ENCODE measurements around the gene VTN. TPM values are rescaled to one million over a fixed set of nuclear protein-coding genes. Genes with fewer than 3 reads are reported as not detected.

The VTN gene
- total and polyA plus RNA-seq, 2 experiments from 2014 or later: 0.16 TPM; not detected in 1

DNA sequence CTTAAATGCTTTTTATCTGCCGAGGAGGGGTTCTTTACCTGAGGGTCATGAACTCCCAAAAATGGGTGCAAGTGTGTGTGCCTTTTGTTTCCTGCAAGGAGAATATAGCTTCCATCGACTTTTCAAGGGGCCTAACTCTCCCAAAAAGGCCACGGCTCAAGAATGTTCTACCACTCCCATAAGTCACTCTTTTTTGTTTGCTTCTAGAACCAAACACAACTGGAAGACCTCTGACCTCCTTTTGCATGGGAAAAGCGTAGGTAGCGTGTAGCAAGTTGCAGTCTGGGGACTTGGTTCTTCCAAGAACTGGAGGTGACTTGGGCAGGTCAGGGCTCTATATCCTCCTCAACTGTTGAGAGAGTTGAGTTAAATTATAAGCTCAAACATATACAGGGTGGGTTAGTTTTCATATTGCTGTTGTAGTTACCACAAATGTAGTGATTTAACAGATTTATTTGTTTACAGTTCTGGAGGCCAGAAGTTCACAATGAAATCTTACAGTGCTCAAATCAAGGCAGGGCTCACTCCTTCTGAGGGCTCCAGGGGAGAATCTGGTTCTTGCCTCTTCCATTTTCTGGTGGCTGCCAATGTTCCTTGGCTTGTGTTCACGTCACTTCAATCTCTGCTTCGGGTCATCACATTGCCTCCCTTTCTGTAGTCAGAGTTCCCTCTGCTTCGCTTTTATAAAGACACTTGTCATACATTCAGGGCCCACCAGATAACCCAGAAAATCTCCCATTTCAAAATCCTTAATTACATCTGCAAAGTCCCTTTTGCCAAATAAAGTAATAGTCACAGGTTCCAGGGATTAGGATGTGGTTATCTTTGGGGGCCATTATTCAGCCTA, 49.7 kb downstream of the VTN start:
- Histone ChIP-seq H4K20me1 (replicated peaks; ENCODE audit: insufficient read depth) (peaks cover 52% of the 10 kb centered on the region), H3K27ac (ENCODE audit: low read depth) (peak overlapping the region; percentile 66; the same call in 1 of the 2 replicates), H3F3A (replicated peaks; ENCODE audit: low read depth) (peaks cover 5% of the 10 kb centered on the region; the same call in 1 of the 2 replicates), H3K4me2 (peak overlapping the region; percentile 94), H3K4me1 (ENCODE audit: insufficient read depth) (peaks cover 50% of the 10 kb centered on the region), H3K79me2 (replicated peaks; ENCODE audit: insufficient read depth) (peaks cover 63% of the 10 kb centered on the region), H2AFZ (no peak overlapping the region), H3K27me3 (ENCODE audit: insufficient read depth) (no peaks in the 10 kb centered on the region), H3K9me2 (ENCODE audit: insufficient read depth) (no peaks in the 10 kb centered on the region), H3K4me3 (peak overlapping the region; percentile 80), H3K36me3 (ENCODE audit: insufficient read depth) (no peaks in the 10 kb centered on the region)
- DNase-seq (ENCODE audit: low spot score) (no peak), ATAC-seq (no peak)
- TF ChIP-seq, protein P1, sequence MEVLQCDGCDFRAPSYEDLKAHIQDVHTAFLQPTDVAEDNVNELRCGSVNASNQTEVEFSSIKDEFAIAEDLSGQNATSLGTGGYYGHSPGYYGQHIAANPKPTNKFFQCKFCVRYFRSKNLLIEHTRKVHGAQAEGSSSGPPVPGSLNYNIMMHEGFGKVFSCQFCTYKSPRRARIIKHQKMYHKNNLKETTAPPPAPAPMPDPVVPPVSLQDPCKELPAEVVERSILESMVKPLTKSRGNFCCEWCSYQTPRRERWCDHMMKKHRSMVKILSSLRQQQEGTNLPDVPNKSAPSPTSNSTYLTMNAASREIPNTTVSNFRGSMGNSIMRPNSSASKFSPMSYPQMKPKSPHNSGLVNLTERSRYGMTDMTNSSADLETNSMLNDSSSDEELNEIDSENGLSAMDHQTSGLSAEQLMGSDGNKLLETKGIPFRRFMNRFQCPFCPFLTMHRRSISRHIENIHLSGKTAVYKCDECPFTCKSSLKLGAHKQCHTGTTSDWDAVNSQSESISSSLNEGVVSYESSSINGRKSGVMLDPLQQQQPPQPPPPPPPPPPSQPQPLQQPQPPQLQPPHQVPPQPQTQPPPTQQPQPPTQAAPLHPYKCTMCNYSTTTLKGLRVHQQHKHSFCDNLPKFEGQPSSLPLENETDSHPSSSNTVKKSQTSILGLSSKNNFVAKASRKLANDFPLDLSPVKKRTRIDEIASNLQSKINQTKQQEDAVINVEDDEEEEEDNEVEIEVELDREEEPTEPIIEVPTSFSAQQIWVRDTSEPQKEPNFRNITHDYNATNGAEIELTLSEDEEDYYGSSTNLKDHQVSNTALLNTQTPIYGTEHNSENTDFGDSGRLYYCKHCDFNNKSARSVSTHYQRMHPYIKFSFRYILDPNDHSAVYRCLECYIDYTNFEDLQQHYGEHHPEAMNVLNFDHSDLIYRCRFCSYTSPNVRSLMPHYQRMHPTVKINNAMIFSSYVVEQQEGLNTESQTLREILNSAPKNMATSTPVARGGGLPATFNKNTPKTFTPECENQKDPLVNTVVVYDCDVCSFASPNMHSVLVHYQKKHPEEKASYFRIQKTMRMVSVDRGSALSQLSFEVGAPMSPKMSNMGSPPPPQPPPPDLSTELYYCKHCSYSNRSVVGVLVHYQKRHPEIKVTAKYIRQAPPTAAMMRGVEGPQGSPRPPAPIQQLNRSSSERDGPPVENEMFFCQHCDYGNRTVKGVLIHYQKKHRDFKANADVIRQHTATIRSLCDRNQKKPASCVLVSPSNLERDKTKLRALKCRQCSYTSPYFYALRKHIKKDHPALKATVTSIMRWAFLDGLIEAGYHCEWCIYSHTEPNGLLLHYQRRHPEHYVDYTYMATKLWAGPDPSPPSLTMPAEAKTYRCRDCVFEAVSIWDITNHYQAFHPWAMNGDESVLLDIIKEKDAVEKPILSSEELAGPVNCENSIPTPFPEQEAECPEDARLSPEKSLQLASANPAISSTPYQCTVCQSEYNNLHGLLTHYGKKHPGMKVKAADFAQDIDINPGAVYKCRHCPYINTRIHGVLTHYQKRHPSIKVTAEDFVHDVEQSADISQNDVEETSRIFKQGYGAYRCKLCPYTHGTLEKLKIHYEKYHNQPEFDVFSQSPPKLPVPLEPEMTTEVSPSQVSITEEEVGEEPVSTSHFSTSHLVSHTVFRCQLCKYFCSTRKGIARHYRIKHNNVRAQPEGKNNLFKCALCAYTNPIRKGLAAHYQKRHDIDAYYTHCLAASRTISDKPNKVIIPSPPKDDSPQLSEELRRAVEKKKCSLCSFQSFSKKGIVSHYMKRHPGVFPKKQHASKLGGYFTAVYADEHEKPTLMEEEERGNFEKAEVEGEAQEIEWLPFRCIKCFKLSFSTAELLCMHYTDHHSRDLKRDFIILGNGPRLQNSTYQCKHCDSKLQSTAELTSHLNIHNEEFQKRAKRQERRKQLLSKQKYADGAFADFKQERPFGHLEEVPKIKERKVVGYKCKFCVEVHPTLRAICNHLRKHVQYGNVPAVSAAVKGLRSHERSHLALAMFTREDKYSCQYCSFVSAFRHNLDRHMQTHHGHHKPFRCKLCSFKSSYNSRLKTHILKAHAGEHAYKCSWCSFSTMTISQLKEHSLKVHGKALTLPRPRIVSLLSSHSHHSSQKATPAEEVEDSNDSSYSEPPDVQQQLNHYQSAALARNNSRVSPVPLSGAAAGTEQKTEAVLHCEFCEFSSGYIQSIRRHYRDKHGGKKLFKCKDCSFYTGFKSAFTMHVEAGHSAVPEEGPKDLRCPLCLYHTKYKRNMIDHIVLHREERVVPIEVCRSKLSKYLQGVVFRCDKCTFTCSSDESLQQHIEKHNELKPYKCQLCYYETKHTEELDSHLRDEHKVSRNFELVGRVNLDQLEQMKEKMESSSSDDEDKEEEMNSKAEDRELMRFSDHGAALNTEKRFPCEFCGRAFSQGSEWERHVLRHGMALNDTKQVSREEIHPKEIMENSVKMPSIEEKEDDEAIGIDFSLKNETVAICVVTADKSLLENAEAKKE (CRISPR knock-in tag; IDR thresholded peaks at IDR 0.05): no peak
- TF ChIP-seq JUNB (IDR thresholded peaks at IDR 0.05; ENCODE audit: unreplicated experiment) (no peak), NANOG (IDR thresholded peaks at IDR 0.05; ENCODE audit: borderline replicate concordance) (no peak), ZNF331 (CRISPR knock-in tag; IDR thresholded peaks at IDR 0.05; ENCODE audit: low read depth) (no peak), EZH2 (IDR thresholded peaks at IDR 0.05; ENCODE audit: low read depth, unreplicated experiment) (no peak), EZH2phosphoT487 (IDR thresholded peaks at IDR 0.05; ENCODE audit: unreplicated experiment) (no peak), POLR2AphosphoS5 (IDR thresholded peaks at IDR 0.05; ENCODE audit: low read depth) (no peak), CREB1 (CRISPR knock-in tag; IDR thresholded peaks at IDR 0.05; ENCODE audit: low read depth) (no peak), STAT1 (IDR thresholded peaks at IDR 0.05; ENCODE audit: unreplicated experiment) (no peak)
- TF ChIP-seq, protein P2, sequence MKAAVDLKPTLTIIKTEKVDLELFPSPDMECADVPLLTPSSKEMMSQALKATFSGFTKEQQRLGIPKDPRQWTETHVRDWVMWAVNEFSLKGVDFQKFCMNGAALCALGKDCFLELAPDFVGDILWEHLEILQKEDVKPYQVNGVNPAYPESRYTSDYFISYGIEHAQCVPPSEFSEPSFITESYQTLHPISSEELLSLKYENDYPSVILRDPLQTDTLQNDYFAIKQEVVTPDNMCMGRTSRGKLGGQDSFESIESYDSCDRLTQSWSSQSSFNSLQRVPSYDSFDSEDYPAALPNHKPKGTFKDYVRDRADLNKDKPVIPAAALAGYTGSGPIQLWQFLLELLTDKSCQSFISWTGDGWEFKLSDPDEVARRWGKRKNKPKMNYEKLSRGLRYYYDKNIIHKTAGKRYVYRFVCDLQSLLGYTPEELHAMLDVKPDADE (IDR thresholded peaks at IDR 0.05): no peak
- TF ChIP-seq, protein P3, sequence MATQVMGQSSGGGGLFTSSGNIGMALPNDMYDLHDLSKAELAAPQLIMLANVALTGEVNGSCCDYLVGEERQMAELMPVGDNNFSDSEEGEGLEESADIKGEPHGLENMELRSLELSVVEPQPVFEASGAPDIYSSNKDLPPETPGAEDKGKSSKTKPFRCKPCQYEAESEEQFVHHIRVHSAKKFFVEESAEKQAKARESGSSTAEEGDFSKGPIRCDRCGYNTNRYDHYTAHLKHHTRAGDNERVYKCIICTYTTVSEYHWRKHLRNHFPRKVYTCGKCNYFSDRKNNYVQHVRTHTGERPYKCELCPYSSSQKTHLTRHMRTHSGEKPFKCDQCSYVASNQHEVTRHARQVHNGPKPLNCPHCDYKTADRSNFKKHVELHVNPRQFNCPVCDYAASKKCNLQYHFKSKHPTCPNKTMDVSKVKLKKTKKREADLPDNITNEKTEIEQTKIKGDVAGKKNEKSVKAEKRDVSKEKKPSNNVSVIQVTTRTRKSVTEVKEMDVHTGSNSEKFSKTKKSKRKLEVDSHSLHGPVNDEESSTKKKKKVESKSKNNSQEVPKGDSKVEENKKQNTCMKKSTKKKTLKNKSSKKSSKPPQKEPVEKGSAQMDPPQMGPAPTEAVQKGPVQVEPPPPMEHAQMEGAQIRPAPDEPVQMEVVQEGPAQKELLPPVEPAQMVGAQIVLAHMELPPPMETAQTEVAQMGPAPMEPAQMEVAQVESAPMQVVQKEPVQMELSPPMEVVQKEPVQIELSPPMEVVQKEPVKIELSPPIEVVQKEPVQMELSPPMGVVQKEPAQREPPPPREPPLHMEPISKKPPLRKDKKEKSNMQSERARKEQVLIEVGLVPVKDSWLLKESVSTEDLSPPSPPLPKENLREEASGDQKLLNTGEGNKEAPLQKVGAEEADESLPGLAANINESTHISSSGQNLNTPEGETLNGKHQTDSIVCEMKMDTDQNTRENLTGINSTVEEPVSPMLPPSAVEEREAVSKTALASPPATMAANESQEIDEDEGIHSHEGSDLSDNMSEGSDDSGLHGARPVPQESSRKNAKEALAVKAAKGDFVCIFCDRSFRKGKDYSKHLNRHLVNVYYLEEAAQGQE (IDR thresholded peaks at IDR 0.05; ENCODE audit: unreplicated experiment): no peak
- TF ChIP-seq, protein P4, sequence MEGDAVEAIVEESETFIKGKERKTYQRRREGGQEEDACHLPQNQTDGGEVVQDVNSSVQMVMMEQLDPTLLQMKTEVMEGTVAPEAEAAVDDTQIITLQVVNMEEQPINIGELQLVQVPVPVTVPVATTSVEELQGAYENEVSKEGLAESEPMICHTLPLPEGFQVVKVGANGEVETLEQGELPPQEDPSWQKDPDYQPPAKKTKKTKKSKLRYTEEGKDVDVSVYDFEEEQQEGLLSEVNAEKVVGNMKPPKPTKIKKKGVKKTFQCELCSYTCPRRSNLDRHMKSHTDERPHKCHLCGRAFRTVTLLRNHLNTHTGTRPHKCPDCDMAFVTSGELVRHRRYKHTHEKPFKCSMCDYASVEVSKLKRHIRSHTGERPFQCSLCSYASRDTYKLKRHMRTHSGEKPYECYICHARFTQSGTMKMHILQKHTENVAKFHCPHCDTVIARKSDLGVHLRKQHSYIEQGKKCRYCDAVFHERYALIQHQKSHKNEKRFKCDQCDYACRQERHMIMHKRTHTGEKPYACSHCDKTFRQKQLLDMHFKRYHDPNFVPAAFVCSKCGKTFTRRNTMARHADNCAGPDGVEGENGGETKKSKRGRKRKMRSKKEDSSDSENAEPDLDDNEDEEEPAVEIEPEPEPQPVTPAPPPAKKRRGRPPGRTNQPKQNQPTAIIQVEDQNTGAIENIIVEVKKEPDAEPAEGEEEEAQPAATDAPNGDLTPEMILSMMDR (conservative IDR thresholded peaks at IDR 0.05; ENCODE audit: low read depth in 2 of 2): no peak
- H3K36me3 Mint-ChIP-seq (ENCODE audit: low read depth): peaks cover 33% of the 10 kb centered on the region
- peaks cover 47% of the 10 kb centered on the region for H3K4me1 Mint-ChIP-seq
- peak overlapping the region; percentile 49 for H3K27ac Mint-ChIP-seq
- peaks cover 19% of the 10 kb centered on the region for H3K27me3 Mint-ChIP-seq (ENCODE audit: insufficient read depth, low read depth, poor library complexity)
- H3K9me3 Mint-ChIP-seq: no peaks in the 10 kb centered on the region; the same call in 2 of the 3 replicates
- peak overlapping the region; percentile 83 for H3K4me3 Mint-ChIP-seq

Data from GM23338 (cell line).